ENCODE measurements around the gene SPOCK2. TPM values are rescaled to one million over a fixed set of nuclear protein-coding genes. Genes with fewer than 3 reads are reported as not detected.

SPOCK2 gene
- total and polyA plus RNA-seq, 10 donors, result 12.6 to 64.3 (median 40.5) TPM

GRCh38 chr10:72065439-72066025, 22.8 kb downstream of the SPOCK2 start:
- intact Hi-C loops (cut with DNase I; ENCODE audit: low total_unique reads), result no loop called here
- WGBS, 5 donors, result 70 to 84% (median 79%) methylated on average over 13 of the region's 13 CpGs
- no peak overlapping the region for H3K4me3 ChIP-seq
- no peak overlapping the region for H3K27ac ChIP-seq
- no peak for DNase-seq
- H3K4me1 ChIP-seq, result peaks cover 0 to 54% (median 27%) of the 10 kb centered on the region in 6 donors
- H3K36me3 ChIP-seq, result peaks cover 0 to 83% (median 18%) of the 10 kb centered on the region in 6 donors
- H3K9me3 ChIP-seq, result no peaks in the 10 kb centered on the region
- H3K27me3 ChIP-seq (replicated peaks in 1 of 7), result no peaks in the 10 kb centered on the region
- TF ChIP-seq POLR2AphosphoS5 (IDR thresholded peaks at IDR 0.05), result peak in 1 of 3 donors; percentile 24
- TF ChIP-seq, protein P1, sequence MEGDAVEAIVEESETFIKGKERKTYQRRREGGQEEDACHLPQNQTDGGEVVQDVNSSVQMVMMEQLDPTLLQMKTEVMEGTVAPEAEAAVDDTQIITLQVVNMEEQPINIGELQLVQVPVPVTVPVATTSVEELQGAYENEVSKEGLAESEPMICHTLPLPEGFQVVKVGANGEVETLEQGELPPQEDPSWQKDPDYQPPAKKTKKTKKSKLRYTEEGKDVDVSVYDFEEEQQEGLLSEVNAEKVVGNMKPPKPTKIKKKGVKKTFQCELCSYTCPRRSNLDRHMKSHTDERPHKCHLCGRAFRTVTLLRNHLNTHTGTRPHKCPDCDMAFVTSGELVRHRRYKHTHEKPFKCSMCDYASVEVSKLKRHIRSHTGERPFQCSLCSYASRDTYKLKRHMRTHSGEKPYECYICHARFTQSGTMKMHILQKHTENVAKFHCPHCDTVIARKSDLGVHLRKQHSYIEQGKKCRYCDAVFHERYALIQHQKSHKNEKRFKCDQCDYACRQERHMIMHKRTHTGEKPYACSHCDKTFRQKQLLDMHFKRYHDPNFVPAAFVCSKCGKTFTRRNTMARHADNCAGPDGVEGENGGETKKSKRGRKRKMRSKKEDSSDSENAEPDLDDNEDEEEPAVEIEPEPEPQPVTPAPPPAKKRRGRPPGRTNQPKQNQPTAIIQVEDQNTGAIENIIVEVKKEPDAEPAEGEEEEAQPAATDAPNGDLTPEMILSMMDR (IDR thresholded peaks at IDR 0.05 in 8 of 11, conservative IDR thresholded peaks at IDR 0.05 in 3 of 11), result no peak

DNA sequence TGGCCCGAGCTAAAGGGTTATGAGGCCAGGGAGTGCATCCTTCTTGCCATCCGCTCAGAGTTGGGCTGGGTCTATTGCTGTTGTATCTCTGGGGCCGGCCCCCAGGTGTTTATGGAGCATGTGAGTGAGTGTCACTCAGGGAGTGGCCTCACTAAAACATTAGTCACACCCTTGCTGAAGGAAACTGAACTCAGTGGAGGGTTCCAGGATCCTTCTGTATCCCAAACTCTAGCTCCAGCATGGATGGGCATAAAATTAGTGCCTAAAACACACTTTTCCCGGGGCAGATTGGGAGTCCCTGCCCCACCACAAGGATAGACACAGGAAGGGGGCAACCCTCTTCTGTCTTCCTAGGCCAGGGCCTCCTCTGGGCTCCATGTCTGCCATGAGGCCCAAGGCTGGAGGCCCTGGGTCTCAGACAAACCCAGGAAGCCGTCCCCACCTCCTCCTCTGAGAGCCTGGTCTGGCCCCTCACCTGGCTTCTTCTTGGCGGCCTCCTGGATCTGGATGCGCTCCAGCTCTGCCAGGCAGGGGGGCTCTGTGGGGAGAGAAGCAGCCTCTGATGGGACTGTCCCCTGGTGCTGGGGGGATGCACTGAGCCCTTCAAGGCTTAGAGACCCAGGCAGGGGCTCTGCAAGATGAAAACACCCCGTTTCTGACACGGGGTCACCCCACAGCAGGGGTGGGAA, 24.5 kb downstream of the SPOCK2 start:
- no peak for DNase-seq
- Histone ChIP-seq H3K36me3 (peaks cover 0 to 66% (median 18%) of the 10 kb centered on the region in 6 donors), H3K4me3 (no peak overlapping the region), H3K4me1 (peaks cover 0 to 49% (median 24%) of the 10 kb centered on the region in 6 donors), H3K9me3 (no peaks in the 10 kb centered on the region), H3K27me3 (replicated peaks in 1 of 7) (no peaks in the 10 kb centered on the region), H3K27ac (no peak overlapping the region)
- TF ChIP-seq, protein P1 (IDR thresholded peaks at IDR 0.05 in 8 of 11, conservative IDR thresholded peaks at IDR 0.05 in 3 of 11), result no peak
- TF ChIP-seq POLR2A (IDR thresholded peaks at IDR 0.05) (no peak), POLR2AphosphoS5 (IDR thresholded peaks at IDR 0.05) (no peak)
- 82 to 94% (median 90%) methylated on average over 8 to 9 of the region's 9 CpGs for WGBS, 5 donors
- intact Hi-C loops (cut with DNase I; ENCODE audit: low total_unique reads), result no loop called here

GRCh38 chr10:72062832-72063702, 25.3 kb downstream of the SPOCK2 start:
- intact Hi-C loops (cut with DNase I; ENCODE audit: low total_unique reads), result no loop called here
- H3K27me3 ChIP-seq (replicated peaks in 1 of 7), result no peaks in the 10 kb centered on the region
- no peaks in the 10 kb centered on the region for H3K9me3 ChIP-seq
- TF ChIP-seq POLR2AphosphoS5 (IDR thresholded peaks at IDR 0.05) (peak in 1 of 3 donors; percentile 40), POLR2A (IDR thresholded peaks at IDR 0.05) (no peak)
- TF ChIP-seq, protein P1 (IDR thresholded peaks at IDR 0.05 in 8 of 11, conservative IDR thresholded peaks at IDR 0.05 in 3 of 11), result no peak
- peaks cover 0 to 41% (median 19%) of the 10 kb centered on the region in 6 donors for H3K4me1 ChIP-seq
- peak; percentile 71 for DNase-seq
- H3K36me3 ChIP-seq, result peaks cover 0 to 58% (median 18%) of the 10 kb centered on the region in 6 donors
- H3K27ac ChIP-seq, result no peak overlapping the region
- 92 to 96% (median 94%) methylated on average over 26 to 29 of the region's 29 CpGs for WGBS, 5 donors
- no peak overlapping the region for H3K4me3 ChIP-seq

Data from spleen (tissue), 11 donors.